Gastrocnemius medialis (tissue), 4 donors: ENCODE results near the gene PRKG1.

Source experiments
- POLR2A ChIP-seq, 2 donors: fragments of 450-650 bp; IDR thresholded peaks; one replicate each; pipeline ENCODE4 v1.6.1; 2017; ENCODE audit warnings: antibody characterized with exemption in 2 of 2, mild to moderate bottlenecking in 2 of 2, moderate library complexity in 2 of 2
- TF ChIP-seq, protein P1 (sequence below), 5 experiments: fragments of 450-650 bp in 3 of 5; fragments of 200-600 bp in 2 of 5; sonication (generic) in 2 of 5; IDR thresholded peaks in 4 of 5; conservative IDR thresholded peaks in 1 of 5; 1 replicate in 4 of 5; 2 replicates in 1 of 5; pipeline ENCODE4 v1.5.1; 2016 to 2019; ENCODE audit warnings: antibody characterized with exemption in 5 of 5, mild to moderate bottlenecking in 3 of 5, moderate library complexity in 3 of 5

- TF ChIP-seq, protein P1, sequence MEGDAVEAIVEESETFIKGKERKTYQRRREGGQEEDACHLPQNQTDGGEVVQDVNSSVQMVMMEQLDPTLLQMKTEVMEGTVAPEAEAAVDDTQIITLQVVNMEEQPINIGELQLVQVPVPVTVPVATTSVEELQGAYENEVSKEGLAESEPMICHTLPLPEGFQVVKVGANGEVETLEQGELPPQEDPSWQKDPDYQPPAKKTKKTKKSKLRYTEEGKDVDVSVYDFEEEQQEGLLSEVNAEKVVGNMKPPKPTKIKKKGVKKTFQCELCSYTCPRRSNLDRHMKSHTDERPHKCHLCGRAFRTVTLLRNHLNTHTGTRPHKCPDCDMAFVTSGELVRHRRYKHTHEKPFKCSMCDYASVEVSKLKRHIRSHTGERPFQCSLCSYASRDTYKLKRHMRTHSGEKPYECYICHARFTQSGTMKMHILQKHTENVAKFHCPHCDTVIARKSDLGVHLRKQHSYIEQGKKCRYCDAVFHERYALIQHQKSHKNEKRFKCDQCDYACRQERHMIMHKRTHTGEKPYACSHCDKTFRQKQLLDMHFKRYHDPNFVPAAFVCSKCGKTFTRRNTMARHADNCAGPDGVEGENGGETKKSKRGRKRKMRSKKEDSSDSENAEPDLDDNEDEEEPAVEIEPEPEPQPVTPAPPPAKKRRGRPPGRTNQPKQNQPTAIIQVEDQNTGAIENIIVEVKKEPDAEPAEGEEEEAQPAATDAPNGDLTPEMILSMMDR (IDR thresholded peaks at IDR 0.05 in 4 of 5, conservative IDR thresholded peaks at IDR 0.05 in 1 of 5), result no peak
- TF ChIP-seq POLR2A (IDR thresholded peaks at IDR 0.05), result no peak
Observed at GRCh38 chr10:51188008-51188407, 113.7 kb downstream of the PRKG1 start.
